GM10847 (cell line): ENCODE measurements around the gene SEMA3G.

Source experiments
- POLR2A ChIP-seq: IDR thresholded peaks from 2 replicates; pipeline ENCODE4 v1.6.1; 2011; ENCODE audit not compliant: insufficient read length; ENCODE audit errors: extremely low read depth

SEMA3G gene

GRCh38 chr3:52481819-52482521, 37.1 kb upstream of the SEMA3G start:
- no peak for TF ChIP-seq POLR2A

GRCh38 chr3:52480768-52481715, 36.1 kb upstream of the SEMA3G start:
- TF ChIP-seq POLR2A, result no peak

GRCh38 chr3:52479877-52480575, 35.1 kb upstream of the SEMA3G start:
- TF ChIP-seq POLR2A, result no peak

- no peak for TF ChIP-seq POLR2A
These were observed 34.4 kb upstream of the SEMA3G start for GRCh38 chr3:52479037-52479876.

- no peak for TF ChIP-seq POLR2A
These were observed 32.8 kb upstream of the SEMA3G start for GRCh38 chr3:52477796-52478095.

- TF ChIP-seq POLR2A, result no peak
These were observed 32.3 kb upstream of the SEMA3G start for GRCh38 chr3:52477076-52477795.

- no peak for TF ChIP-seq POLR2A
These were observed 28.1 kb upstream of the SEMA3G start for GRCh38 chr3:52473026-52473425.

GRCh38 chr3:52472239-52473000, 27.5 kb upstream of the SEMA3G start:
- no peak for TF ChIP-seq POLR2A

- no peak for TF ChIP-seq POLR2A
These were observed 26.7 kb upstream of the SEMA3G start for GRCh38 chr3:52471371-52472238.

- TF ChIP-seq POLR2A, result no peak
These were observed 26.0 kb upstream of the SEMA3G start for GRCh38 chr3:52470920-52471319.

GRCh38 chr3:52469001-52469400, 24.1 kb upstream of the SEMA3G start:
- TF ChIP-seq POLR2A, result no peak

- no peak for TF ChIP-seq POLR2A
These were observed 23.4 kb upstream of the SEMA3G start for GRCh38 chr3:52468336-52468735.

GRCh38 chr3:52463416-52463815, 18.5 kb upstream of the SEMA3G start:
- no peak for TF ChIP-seq POLR2A
